HG02938 (cell line): Measurements from ENCODE around the gene HIPK1.
A peak's percentile ranks its signal among the peaks of the same experiment; 100 is the strongest.

ENCODE experiments used
- ATAC-seq: cut with Tn5 transposase; IDR thresholded peaks from one replicate; pipeline ENCODE4 v1.9.1; 2021; ENCODE audit warnings: mild to moderate bottlenecking, moderate library complexity; ENCODE audit not compliant: unreplicated experiment

The HIPK1 gene

DNA sequence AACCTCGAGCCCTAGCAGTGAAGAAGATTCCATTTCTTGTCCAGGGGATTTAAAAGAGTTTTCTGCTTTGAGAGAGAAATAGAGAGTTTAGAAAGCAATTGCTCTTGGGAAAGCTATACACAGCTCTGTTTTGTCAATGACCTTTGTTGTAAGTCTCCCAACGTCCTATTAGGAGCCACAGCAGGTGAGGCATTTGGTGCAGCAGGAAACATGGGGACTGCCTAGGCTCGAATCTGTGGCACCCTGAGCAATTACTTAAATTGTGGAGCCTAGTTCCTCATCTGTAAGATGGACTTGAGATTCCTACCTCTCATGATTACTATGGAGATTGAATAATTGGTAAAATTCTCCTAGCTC, 15.8 kb upstream of the HIPK1 start:
- ATAC-seq = no peak

DNA sequence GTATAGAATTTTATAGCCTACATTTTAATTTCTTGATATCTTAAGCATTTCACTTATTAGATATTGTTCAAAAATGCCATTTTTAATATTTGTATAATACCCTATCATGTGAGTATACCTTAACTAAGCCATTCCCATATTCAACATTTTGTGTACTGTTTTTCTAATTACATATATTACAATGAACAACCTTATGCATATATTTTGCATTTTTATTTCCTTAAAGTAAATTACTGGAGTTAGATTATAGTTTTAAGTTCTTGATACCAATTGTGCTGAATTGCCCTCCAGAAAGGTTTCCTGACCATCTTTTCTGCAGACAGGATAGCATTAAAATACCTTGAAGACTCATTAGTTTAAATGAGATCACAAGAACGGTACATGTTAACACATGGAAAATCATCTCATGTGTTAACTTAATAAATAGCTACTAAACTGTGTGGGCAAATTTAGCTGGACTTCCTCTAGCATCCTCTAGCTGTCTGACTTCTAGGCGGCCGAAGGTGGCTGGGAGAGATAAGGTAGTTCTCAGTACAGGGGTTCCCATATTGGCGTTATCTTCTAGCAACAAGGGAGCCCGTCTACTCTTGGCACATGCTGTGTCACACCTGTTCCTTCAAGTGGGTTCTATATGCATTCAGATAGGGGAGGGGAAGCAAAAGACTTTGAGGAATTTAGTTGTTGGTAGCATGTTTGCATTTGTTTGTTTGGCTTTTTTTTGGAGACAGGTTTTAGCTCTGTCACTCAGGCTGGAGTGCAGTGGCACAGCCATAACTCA, 15.0 kb upstream of the HIPK1 start:
- ATAC-seq = no peak

DNA sequence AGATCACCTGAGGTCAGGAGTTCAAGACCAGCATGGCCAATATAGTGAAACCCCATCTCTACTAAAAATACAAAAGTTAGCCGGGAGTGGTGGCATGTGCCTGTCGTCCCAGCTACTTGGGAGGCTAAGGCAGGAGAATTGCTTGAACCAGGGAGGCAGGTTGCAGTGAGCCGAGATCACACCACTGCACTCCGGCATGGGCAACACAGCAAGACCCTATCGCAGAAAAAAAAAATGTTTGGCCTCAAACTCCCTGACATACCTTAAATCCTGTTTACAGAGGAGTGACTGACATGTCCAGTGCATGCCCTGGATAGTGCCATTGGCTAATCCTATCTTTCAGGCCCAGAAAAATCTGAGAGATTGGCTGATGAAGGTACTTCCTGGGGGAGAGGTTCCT, 12.2 kb upstream of the HIPK1 start:
- ATAC-seq = no peak

DNA sequence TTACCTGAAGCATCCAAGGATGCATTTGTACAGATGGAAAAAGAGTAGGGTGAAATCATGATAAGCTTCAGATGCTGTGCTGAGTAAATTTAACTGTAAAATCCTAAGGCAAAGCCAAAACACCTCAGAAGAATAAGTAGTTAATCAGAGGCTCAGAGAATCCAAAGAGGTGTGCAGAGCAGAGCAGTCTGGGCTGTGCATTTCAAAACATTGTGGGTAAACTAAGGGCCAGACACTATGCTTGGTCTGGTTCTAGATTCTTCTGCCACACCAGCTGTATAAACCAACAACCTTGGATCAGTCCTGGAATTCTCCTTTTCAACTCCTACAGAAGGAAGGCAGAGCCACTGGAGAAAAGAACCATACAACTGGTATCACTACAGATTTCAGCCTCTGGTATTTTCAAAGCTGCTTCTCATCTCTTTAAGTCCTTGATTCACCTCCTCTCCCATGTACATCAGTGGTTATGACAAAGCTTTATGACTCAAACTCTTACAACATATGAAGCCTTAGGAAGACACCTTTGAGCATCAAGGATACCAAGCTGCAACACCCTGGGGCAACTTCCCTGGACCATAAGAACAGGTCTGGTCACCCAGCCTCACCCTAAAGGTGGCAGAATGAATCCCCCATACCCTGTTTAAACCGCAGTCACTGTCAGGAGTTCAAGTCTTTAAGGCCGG, 11.6 kb upstream of the HIPK1 start:
- ATAC-seq = no peak

DNA sequence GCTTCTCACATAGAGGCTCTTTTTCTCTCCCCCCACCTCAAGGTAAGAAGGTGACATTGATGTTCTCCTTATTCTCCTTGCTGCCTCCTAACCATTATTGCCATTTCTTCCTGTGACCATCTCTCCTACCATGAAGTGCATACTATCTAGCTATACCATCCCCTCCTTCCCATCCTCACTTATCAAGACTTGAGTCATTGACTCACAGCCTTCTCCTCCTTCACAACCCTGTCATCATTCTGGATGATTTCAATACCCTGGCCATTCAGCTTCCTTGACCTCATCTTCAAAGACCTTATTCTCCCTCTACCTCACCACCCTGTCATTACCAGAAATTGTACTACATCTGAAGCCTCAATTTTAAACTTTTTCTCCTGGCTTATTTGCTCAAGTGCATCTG, 10.9 kb upstream of the HIPK1 start:
- no peak for ATAC-seq

DNA sequence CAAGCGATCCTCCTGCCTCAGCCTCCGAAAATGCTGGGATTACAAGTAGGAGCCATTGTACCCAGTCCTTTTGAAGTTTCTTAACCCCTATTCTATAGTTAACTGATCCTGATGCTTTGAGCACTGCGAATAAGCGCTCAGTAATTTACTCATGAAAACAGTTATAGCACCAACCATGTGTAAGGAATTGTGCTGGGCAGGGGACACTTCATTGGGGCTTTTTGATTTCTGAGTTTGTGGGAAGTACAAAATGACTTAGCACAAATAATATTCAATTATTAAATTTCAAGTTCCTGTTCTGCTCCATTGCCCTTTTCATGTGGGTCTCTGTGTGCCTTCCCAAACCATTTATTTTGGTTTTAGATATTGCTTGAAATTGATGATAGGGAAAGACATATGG, 6.2 kb upstream of the HIPK1 start:
- no peak for ATAC-seq

DNA sequence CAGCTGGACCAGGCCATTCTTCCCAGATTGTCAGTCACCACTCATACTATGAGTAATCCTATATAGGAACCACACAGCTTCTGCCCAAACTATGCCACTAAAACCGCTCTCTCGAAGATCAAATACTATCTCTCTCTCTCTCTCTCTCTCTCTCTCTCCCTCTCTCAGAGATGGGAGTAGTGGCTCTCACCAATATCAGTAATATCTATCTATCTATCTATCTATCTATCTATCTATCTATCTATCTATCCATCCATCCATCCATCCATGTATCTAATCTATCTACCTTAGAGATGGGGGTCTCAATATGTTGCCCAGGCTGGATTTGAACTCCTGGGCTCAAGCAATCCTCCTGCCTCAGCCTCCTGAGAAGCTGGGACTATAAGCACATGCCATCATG, 4.7 kb upstream of the HIPK1 start:
- ATAC-seq = no peak

DNA sequence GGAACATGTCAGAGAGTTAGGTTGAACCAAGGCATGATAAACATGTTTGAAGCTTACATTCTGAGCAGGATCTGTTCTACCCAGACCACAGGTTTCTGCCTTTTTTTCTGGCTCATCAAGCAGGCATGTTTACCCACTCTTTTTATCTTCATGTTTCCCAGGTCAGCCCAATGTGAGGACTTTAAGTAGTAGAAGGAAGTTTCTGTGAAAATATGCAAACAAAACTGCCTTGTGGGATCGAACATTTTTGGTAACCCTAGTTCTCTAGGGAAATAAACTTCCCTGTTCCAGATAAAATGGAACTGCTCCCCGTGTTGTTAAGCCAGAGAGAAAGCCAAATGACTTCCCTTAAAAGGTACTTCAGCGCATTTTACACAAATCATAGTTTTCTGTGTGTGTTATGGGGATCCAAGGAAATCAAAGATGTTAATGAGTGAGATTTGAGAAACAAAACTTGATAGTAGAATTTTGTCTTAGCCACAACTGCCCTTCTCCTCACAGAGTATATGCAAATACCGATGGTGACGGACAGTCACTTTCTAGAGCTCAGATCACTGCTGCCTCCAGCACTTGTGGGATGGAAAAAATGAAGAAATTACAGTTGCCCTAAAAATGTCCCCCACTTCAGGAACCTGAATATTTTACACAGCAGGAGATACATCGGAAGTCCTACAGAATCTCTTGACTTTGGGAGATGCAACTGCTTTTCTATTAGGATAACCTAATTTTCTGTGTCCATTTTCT, 765 bp upstream of the HIPK1 start:
- ATAC-seq = peak; percentile 30

DNA sequence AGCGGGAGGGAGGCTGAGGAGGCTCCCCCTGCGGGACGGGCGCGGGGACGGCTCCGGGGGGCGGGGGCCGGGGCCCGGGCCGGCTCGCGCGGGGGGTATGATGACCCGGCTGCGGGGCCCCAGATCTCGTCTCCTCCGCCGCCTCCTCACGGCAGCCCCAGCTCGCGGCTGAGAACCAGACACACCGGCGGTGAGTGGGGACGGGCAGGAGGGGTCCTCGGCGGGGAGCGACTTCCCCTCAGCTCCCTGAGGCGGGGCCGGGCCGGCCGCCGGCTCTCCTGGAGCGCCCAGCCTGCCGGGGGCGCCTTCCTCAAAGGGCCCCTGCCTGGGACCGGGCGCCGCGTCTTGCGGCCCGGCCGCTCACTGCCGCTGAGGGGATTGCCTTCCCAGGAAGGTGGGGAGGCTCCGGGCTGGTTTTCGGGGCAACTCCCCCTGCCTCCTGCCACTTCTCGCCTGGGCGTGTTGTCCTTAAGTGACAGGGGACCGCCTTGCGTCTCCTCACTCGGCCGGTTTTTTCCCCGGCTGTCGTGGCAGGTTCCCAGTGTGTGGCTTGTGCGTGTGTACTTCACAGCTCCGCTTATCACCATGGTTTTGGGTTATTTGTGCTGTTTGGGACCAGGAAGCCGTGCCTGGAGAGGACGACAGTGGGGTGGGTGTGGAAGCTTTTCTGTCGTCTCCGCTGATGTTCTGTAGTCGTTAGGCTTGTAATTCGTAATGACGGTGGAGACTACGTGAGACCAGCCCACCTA, 800 bp downstream of the HIPK1 start:
- ATAC-seq = peak; percentile 20

DNA sequence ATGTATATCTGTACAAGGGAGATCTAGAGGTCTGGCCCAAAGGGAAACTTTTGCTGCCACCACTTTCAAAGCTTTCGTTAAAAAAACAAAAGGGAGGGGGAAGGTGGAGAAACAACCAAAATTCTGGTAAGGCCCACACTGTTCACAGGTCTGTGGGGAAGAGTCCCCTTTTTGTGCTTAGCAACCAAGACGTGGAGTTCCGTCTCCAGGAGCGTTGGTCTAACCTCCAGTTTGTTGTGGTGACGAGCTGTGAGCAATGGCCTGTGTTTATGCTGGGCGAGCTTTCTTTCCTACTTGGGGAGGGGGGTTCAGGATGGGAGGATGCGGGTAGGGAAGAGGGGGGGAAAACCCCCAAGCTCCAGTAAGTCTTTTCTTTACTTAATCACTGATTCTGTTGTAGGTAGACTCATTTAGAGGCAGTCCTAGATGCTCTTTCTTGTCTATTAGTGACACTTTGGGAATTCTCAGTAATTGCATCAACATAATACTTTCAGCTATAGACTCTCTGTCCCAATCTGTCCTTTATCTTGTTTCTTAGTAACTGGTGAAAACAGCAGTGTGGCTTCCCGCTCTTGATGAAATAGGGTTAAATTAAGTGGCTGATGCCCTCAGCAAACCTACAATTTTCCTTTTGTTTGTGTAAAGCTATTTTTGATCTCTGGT, 1.5 kb downstream of the HIPK1 start:
- ATAC-seq = peak; percentile 54

DNA sequence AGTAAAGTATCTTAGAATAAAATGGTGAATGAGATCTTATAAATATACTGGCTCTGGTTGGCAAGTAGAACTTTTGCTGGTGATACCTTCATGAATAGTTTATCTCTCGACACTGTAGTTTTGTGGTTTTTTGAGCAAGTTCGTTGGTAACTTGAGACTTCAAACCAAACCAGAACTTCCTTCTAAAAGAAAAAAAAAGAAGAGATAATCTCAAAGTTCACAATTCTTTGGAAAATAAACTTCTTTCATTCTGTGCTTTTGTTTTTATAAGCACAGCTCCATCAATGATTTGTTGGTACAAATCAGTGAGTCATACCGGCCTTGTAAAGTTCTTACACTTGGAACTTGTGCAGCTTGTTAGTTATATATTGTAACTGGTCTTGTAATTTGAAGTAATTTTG, 2.3 kb downstream of the HIPK1 start:
- no peak for ATAC-seq

DNA sequence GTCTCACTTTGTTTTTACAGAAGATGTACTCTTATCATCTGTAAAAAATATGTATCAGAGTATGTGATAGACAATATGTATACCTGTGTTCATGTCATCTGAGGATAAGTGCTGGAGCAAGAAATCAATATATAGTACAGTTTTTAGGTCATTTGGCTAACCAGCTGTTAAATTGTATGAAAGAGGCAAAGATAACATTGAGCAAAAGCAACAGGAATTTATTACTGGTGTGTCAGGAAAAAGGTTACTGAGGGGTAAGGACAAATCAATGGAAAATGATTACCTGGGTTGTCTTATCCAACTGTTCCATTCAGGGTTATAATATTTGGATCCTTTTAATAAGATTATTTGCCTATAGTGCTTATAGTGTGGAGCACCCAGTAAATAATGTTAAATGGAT, 4.9 kb downstream of the HIPK1 start:
- ATAC-seq = no peak

DNA sequence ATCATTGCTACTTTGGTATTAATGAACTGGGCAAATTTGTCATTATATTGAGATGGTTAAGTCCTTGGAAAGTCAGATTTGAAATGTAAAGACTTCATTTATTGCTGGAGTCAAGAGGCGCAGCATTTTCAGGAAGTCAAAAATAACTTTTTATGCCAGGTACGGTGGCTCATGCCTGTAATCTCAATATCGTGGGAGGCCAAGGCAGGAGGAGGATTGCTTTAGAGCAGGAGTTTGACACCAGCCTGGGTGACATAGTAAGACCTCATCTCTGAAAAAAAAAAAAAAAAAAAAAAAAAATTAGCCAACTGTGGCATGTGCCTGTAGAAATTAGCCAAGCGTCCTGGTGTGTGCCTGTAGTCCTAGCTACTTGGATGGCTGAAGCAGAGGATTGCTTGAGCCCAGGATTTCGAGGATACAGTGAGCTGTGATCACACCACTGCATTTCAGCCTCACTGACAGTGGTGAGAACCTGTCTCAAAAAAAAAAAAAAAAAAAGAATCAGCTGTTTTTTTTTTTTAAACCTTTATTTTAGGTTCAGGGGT, 5.5 kb downstream of the HIPK1 start:
- ATAC-seq = no peak

DNA sequence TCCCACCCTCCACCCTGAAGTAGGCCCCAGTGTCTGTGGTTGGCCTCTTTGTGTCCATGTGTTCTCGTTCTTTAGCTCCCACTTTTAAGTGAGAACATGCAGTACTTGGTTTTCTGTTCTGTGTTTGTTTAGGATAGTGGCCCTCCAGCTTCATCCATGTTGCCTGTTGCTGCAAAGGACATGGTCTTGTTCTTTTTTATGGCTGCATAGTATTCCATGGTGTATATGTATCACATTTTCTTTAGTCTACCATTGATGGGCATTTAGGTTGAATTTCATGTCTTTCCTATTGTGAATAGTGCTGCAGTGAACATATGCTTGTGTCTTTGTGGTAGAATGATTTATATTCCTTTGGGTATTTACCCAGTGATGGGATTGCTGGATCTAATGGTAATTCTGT, 6.1 kb downstream of the HIPK1 start:
- ATAC-seq = no peak

DNA sequence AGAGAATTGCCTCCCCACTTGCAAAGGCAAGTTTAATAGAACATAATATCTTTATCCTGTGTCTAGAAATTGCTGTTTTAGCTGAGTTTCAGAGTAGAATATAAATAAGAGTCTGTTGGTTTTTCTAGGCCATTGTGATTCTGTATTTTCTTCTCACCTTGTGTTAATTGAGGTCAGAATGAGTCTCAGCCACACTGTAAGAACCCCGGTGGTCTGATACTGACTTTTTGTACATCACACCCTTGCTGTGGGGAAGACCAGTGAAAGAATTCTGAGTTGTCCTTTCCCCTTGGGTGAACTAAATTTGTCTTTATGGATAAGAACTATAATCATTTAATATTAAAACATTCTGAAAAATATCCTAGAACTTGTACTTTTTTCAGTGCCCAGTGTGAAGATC, 6.8 kb downstream of the HIPK1 start:
- ATAC-seq = no peak

DNA sequence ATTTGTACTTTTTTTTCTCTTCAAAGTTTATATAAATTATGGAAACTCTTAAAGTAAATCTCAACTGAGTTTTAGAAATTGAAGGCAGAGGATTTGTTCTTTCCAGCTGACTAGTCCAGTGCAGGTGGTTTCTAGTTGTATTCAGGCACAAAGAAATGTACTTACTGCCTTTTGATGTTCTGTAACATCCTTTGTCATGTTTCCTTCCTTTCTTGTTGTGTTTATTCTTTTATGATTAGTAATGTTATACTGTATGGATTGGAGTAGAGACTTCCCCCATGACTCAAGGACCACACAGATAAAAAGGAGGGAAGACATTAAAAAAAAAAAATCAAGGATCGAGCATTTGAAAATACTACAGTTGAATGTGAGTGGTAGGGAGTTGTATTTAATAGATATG, 8.0 kb downstream of the HIPK1 start:
- no peak for ATAC-seq

DNA sequence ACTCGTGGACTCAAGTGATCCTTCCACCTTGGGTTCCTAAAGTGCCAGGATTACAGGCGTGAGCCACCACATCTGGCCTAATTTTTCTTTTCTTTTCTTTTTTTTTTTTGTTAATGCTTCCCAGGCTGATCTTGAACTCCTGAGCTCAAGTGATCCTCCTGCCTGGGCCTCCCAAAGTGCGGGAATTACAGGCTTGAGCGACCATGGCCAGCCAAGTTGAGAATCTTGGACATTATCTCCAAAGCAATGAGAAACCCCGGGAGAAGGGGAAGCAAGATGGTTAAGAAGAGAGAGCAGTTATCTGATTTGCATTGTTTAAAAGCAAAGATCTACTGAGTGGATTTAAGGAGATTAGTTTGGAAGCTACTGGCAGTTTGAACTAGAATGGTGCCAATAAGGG, 9.1 kb downstream of the HIPK1 start:
- ATAC-seq = no peak

DNA sequence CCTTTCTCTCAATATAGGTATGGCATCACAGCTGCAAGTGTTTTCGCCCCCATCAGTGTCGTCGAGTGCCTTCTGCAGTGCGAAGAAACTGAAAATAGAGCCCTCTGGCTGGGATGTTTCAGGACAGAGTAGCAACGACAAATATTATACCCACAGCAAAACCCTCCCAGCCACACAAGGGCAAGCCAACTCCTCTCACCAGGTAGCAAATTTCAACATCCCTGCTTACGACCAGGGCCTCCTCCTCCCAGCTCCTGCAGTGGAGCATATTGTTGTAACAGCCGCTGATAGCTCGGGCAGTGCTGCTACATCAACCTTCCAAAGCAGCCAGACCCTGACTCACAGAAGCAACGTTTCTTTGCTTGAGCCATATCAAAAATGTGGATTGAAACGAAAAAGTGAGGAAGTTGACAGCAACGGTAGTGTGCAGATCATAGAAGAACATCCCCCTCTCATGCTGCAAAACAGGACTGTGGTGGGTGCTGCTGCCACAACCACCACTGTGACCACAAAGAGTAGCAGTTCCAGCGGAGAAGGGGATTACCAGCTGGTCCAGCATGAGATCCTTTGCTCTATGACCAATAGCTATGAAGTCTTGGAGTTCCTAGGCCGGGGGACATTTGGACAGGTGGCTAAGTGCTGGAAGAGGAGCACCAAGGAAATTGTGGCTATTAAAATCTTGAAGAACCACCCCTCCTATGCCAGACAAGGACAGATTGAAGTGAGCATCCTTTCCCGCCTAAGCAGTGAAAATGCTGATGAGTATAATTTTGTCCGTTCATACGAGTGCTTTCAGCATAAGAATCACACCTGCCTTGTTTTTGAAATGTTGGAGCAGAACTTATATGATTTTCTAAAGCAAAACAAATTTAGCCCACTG, 11.5 kb downstream of the HIPK1 start:
- no peak for ATAC-seq

DNA sequence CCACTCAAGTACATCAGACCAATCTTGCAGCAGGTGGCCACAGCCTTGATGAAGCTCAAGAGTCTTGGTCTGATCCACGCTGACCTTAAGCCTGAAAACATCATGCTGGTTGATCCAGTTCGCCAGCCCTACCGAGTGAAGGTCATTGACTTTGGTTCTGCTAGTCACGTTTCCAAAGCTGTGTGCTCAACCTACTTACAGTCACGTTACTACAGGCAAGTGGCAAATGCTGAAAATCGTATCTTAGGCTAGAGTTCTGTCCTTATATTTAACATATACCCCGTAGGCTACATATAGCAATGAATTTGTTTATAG, 12.1 kb downstream of the HIPK1 start:
- ATAC-seq = no peak

DNA sequence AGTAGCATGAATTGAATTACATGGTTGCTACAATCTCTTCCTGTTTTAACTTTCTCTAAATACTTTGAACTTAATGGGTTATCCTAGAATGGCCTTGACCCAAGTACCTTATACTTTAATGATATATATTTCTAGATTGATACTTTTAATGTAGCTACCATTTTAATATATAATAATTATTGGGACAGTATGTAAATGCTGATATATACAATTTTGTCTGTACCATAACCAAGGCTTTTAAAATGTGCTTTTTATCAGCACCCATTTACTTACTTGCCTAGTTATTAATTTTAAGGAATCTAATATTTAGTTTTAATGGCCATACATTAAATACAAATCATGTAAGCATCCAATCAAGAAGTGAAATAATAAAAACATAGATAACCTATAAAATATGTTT, 13.4 kb downstream of the HIPK1 start:
- ATAC-seq = no peak
